GM21526 (cell line): ENCODE data around the gene PGLYRP1.

ENCODE experiments used
- ATAC-seq: cut with Tn5 transposase; IDR thresholded peaks from one replicate; pipeline ENCODE4 v1.9.1; 2021; ENCODE audit warnings: moderate library complexity; ENCODE audit not compliant: unreplicated experiment, low FRiP score

Gene PGLYRP1, protein sequence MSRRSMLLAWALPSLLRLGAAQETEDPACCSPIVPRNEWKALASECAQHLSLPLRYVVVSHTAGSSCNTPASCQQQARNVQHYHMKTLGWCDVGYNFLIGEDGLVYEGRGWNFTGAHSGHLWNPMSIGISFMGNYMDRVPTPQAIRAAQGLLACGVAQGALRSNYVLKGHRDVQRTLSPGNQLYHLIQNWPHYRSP

DNA sequence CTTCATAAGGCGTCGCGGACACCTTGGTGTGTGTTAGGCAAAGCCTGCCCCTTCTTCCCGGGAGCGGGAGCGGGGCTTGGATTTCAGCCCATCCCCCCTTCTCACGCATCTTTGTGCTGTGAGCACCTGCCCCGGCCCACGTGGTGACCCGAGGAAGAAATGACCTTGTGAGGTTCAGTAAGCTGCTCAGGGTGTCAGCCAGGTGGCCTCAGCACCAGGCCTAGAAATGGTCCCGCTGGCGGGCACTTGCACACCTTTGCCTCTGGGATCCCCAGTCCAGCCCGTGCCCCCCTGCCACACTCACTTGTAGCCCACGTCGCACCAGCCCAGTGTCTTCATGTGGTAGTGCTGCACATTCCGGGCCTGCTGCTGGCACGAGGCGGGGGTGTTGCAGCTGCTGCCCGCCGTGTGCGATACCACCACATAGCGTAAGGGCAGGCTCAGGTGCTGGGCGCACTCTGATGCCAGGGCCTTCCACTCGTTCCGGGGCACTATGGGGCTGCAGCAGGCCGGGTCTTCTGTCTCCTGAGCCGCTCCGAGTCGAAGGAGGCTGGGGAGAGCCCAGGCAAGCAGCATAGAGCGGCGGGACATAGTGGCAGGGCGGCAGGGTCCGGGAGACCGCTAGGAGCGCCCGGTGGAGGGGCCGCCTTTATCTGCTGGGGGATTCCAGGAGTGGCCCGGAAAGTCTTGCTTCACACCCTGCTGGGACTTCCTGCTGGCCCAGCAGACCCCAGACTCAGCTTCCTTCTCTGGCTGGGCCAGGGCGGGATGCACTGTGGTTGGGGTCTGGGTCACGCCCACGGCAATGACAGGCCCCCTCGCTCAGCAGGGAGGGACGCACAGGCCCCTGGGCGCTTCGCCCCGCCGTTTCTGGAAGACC is at the start of gene PGLYRP1:
TSS of gene PGLYRP1 (minus strand) at position 623 of the 880 bp plus-strand sequence. CDS start at position 591, 32 bp downstream.
- ATAC-seq, result no peak

DNA sequence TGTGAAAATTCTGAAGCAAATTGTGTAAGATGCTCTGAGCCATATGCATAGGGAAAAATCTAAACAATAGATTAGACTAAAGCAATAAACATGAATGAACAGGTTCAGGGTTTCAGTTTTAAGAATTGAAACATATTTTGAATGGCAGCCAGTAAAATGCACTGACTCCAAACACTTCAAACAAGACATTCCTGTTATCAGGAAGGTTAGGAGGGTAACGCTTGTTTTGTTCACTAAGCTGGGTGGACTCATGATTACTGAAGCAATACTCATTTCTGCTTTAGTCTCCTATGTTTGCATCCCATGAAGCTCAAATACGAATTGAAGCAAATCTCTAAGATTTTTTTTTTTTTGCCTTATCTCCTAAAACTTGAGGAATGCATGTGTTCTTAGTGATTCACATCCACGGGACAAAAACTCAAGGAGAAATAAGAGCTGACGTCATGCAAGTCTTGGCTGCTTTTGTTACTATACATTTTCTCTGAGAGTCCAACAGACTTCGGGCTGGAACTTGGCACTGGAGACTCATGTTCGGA is 47.0 kb upstream of the PGLYRP1 start:
- ATAC-seq, result no peak

DNA sequence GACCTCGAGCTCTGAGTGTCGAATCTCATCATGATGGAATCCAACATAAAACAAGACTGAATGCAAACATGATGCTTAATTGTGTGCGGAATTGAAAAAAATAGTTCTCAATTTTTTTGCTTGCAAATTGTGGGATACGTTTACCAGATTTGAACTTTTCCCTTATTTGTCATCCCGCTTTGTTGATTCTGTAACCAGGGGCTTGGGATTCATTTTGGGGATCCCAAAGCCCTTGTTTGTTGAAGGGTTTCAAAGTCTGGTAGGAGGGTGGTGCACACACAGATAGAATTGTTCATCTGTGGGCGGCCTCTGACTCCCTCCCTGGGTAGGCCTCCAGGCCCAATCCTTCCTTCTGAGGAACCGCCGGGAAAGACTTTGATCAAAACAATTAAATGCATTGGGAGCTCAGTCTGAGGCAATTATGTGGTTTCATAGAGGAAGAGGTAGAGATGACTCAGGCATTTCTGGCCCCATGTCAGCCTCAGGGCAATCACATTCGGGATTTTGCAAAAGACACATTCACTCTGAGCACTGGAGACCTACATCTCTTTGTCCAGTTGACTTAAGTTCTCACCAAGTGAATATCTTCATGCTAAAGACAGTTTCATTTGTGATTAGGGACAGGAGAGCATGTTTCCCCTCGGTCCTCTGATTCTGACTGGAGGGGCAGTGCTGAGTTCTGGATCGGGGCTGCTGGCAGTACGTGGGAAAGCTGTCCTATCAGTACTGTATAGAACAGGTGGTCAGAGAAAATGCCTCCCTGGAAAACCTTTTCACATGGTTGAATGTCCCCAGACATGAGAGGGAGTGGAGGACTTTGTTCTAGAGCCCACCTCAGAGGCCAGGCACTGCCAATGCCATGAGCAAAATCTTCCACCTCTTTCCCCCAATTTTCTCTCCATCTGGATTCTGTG is 45.7 kb upstream of the PGLYRP1 start:
- ATAC-seq, result no peak

DNA sequence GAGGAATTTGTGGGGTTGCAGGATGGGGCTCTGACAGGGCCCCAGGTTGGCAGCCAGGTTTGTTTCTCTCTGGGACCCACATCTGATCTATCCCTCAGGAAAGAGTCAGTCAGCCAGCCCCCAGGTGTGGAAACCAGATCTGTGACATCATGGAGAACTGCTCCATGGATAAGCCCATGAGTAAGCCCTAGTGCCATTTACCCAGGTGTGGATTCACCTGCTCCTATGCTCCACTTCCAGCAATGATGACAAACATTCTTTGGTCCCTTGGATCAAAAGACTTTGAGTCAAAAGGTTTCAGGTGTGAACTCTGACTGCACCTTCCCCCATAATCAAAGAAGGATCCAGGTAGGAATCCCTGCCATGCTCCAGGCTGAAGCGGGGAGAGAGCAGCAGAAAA is 44.8 kb upstream of the PGLYRP1 start:
- no peak for ATAC-seq

DNA sequence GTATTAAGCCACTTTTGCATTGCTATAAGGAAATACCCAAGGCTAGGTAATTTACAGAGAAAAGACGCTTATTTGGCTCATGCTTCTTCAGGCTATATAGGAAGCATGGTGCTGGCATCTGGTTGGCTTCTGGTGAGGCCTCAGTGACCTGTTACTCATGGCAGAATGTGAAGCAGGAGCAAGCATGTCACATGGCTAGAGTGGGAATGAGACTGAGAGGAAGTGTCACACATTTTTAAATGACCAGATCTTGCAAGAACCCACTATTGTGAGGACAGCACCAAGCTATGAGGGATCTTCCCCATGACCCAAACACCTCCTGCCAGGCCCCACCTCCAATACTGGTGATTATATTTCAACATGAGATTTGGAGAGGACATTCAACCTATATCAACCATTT is 43.6 kb upstream of the PGLYRP1 start:
- ATAC-seq, result no peak

DNA sequence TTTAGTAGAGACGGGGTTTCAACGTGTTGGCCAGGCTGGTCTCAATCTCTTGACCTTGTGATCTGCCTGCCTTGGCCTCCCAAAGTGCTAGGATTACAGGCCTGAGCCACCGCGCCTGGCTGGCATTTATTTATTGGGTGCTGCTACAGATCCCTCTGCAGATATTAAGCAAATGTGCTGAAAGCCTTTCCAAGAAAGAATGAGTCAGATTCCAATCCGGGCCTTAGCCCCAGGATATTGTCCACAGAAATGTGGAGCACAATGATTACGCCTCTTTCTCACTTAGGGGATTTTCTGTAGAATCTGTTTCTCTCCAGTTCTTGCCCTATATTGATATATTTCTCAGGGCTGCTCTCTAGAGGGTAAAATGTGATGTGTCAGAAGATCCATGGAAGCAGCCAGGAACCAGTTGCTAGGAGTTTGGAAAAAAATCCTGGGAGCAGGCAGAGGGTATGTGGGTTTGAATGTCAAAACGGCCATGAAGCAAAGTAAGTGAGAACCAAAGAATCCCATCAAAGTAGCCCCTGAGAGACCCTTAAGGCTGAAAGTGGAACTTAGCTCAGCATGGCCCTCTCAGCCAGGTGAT is 42.7 kb upstream of the PGLYRP1 start:
- no peak for ATAC-seq

DNA sequence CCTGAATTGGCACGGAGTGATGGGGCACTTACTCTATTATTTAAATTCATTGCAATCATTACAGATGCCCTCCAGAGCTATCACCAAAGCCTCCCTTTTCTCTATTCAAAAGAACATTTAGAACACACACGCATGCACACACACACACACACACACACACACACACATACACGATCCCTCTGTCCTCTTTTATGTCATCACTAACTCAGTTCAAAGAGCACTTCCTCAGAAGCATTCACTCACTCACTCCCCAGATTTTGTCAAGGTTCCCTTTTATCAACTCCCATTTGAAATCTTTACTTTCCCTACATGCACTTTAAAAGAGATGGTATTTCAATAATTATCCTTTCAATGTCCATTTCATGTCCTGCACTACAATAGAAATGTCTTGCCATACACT is 40.3 kb upstream of the PGLYRP1 start:
- no peak for ATAC-seq

DNA sequence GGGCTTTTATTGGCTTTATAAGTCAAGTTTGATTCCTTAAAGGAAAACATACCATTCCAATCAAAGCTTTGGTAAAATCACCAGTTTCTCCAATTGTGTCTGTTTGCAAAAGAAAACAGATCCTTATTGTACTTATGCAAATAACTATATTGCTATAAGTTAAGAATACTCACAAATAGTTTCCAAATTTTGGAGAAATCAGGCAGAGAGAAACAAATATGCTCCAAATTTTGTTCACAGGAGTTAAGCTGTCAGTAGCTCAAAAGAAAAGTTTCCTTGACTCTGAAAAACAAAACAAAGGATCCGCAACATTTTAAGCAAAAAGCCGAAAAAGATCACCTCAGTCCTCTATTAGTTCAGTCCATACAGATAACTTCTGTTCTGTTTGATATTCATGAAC is 37.2 kb upstream of the PGLYRP1 start:
- no peak for ATAC-seq

DNA sequence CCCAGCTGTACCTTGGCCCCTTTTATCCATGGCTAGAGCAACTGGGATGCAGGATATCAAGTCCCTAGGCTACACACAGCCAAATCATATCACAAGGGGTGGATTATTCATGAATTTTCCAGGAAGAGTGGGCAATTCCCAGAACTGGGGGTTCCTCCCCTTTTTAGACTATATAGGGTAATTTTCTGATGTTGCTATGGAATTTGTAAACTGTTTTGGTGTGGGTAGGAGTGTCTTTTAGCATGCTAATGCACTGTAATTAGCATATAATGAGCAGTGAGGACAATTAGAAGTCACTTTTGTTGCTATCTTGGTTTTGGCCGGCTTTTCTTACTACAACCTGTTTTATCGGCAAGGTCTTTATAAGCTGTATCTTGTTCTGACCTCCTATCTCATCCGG is 35.9 kb upstream of the PGLYRP1 start:
- ATAC-seq, result no peak

DNA sequence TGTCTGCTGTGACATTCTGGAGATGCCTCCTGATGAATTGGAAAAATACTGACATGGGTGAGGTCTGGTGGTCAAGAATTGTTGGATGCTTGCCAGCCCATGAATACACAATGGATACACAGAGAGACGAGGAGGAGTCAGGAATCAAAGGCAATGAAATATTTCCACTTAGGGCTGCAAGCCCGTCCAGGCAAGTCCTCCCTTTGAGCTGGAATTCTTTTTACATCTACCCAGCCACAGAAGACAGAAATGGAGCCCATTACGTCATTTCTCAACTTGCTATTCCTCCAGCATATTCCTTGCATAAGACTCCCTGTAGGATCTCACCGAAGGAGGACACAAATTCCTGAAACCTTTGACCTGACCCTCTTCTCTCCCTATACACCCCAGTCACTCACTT is 33.7 kb upstream of the PGLYRP1 start:
- no peak for ATAC-seq

DNA sequence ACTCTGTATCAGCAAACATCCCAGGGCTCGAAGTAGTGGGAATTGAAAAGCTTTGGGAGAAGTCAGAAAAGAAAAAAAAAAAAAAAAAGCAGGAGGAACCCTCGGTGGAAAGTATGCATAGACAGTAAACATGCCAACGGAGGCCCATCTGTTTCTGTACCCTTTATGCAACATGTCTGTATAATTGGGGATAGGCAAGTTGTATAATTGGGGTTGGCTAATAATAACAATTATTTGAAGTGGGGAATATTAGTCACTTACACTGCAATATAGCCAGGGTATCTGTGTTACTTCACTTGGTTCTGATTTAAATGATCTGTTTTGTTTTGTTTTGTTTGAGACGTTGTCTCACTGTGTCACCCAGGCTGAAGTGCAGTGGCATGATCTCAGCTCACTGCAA is 30.0 kb upstream of the PGLYRP1 start:
- ATAC-seq, result no peak

DNA sequence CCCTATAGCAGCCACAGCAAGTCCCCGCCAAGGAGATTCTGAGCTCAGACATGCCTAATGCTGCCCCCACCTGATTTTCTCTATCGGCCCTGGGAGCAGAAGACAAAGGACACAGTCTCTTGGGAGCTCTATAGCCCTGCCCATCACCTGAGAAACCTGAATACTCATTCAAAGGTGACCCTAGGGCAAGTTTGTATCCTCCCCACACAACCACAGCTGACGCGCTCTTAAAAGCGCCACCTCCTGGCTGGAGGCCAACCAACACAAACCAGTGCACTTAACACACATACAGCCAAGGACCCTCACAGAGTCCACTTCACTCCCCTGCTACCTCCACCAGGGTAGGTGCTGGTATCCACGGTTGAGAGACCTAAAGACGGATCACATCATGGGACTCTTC is 26.7 kb upstream of the PGLYRP1 start:
- ATAC-seq, result no peak

DNA sequence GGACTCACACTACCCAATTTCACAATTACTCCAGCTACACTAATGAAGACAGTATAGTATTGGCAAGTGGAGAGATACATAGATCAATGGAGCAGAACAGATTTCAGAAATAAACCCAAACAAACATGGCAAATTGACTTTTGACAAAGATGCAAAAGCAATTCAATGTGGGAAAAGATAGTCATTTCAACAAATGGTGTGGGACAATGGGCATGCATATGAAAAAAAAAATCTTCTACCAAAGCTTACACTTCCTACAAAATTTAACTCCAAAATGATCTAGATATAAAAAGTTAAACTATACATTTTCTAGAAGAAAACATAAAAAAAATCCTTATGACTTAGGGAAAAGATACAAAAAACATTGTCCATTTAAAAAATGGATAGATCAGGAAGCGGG is 20.7 kb upstream of the PGLYRP1 start:
- ATAC-seq, result no peak

DNA sequence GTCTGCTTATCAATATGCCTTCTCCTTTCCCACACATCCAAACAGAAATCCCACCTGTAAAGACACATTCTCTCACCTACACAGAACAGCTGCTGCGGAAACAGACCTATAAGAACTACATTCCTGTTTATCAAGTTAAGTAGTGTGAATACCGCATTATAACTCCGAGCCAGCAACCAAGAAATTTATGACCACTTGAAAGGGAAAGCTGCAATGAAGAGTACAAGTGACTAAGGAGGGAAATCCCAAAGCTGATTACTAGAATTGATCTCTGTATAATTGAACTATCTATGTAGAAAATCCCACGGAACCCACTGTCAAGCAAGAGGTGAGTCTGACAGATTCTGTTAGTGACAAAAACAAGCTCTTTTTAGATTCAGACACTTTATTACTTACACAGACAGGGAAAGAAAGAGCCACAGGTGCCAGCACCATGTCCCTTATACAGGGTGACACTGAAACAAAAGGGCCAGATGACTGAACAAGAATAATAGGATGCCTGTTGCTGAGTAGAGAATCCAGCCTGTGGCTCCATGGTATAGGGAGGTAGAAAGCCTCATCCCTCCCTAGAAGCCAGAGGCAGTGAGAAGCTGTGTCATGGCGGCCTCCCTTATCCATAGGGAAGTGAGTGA is 19.5 kb upstream of the PGLYRP1 start:
- ATAC-seq, result no peak

DNA sequence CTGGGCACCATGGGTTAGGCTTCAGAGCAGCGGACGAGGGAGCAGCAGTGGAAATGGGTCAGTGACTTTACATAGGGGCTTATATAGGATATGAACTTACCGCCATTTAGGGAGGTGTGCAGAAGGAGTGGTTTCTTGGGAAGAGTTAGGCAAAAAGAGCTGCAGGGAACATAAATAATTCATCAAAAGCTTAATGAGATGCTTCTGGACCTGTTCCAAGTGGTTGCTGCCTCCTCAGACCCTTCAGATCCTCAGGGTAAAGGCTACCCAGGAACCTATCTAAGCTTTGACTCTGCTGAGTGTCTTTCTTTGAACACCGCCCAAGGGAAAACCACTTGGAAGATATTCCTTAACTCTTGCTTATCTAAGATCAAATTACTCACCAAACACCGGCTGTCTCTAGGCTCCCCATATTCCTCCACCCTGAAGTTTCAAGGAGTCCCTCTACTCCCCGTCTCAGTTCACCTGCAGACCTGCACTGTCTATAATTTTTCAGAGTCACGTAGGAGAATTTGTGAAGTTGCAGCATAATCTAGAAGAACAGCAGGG is 18.2 kb upstream of the PGLYRP1 start, which contains the start of gene IGFL4:
TSS of gene IGFL4 (minus strand) at position 51 of the 549 bp plus-strand sequence. CDS start at position 11, 40 bp downstream.
- no peak for ATAC-seq

DNA sequence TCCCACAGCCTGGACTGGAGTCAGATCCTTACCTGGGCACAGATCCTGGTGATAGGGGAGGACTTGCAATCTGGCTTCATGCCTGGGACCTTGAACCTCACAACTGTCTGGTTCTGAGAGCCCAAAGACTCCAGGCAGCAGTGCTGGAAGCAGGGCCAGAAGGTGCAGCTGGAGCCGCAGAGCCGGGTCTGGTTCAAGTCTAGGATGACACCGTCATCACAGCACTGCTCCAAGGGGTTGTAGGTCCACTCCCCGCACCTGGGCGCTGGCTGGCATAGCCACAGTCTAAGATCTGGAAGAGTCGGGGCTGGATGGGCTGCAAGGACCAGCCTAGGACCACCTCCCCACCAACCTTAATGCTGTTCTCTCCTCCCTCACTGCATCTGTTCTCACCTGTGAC is 17.3 kb upstream of the PGLYRP1 start:
- ATAC-seq, result no peak

DNA sequence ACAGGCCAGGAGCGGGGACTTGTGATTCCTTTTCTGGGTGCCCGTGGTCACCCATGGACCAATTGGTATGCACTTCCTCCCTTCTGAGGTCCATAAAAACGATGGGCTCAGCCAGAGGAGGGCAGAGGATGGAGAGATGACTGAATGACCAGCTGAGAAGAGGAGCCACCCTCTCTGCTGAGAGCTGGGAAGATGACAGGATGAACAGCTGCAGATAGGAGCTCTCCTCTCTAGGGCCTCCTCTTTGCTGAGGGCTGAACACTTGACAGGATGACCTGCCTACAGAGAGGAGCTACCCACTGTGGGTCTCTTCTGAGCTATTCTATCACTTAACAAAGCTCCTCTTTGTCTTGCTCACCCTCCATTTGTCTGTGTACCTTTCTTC is 13.9 kb upstream of the PGLYRP1 start:
- ATAC-seq, result no peak

DNA sequence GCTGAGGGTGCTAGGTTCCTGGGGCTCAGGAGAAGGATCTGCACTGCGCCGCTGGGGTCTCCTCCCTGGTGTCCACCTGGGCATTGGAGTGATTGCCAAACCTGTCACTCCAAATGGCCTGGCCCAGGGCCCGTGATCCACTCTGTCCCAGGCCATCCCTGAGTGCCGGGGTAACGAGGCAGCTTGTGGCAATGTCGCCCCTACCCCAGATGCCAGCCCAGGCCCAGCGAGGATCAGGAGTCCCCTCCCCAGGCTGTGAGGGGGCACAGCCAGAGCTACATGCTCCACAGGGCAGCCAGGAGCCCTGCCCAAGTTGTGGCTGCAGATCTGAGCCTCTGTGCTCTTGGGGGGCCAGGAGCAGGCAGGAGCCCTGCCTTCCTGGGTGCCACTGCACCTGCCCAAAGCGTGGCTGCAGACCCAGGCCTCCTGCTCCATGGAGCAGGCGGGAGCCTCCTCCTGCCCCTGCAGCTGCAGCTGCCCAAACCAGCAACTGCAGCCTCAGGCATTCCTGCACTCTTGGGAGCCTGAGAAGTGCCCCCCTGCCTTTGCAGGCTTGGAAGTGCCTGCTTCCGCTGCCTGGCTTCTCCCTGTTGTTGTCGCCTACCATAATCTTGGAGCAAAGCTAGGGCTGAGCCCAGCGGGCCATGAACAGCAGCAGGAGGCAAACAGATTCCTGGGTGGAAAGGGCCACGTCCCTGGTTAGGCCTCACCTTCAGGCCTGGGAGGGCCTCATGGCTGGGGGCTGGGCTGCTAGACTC is 13.3 kb upstream of the PGLYRP1 start:
- ATAC-seq, result no peak

DNA sequence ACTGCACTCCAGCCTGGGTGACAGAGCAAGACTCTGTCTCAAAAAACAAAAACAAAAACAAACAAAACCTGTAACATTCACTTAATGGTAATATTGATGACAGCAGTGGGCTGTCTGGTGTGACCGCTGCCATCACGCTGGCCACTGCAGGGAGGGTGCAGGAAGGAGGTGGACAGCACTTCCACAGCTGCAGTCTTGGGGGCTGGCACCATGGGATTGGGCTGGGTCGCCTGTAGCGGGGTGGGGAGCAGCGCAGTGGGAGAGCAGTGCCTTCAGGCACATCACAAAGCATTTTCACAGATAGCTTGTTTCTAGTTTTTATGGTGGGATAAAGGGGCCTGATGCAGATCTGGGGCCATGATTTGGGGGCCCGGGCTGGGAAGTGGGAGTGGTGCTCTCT is 12.7 kb upstream of the PGLYRP1 start:
- no peak for ATAC-seq
